Measurements from ENCODE around the gene PRKG2. TPM values are rescaled to one million over a fixed set of nuclear protein-coding genes. Genes with fewer than 3 reads are reported as not detected.
"Not testable (repeated sequence)": the region's sequence is repeated elsewhere in the genome, so short reads cannot be mapped to it uniquely, and the experiment has no call there.

The PRKG2 gene
- total and polyA plus RNA-seq, 12 donors = 0.17 to 0.51 (median 0.20) TPM; not detected in 9

DNA sequence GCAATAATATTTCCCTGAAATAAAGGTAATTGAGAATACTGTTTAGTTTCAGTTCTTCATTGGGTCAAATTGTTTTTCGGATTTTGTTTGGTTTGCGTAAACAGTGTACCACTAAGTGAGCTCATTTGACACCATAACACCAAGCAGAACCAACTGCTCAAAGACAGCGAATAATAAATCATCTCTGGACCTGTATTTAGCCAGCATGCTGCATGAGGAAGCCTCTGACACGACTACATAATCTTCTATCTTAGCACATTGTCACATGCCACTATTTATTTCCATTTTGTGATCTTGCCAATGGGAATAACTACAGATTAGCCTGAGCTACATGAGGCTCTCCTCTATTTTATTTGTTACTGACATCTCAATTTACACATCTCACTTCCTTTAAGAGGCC, 12.1 kb upstream of the PRKG2 start:
- Histone ChIP-seq H3K27ac (no peak overlapping the region), H3K4me1 (no peaks in the 10 kb centered on the region), H3K36me3 (no peaks in the 10 kb centered on the region), H3K27me3 (no peaks in the 10 kb centered on the region), H3K4me3 (no peak overlapping the region), H3K9me3 (peaks cover 0 to 14% (median 0%) of the 10 kb centered on the region in 11 donors)
- TF ChIP-seq, protein P1, sequence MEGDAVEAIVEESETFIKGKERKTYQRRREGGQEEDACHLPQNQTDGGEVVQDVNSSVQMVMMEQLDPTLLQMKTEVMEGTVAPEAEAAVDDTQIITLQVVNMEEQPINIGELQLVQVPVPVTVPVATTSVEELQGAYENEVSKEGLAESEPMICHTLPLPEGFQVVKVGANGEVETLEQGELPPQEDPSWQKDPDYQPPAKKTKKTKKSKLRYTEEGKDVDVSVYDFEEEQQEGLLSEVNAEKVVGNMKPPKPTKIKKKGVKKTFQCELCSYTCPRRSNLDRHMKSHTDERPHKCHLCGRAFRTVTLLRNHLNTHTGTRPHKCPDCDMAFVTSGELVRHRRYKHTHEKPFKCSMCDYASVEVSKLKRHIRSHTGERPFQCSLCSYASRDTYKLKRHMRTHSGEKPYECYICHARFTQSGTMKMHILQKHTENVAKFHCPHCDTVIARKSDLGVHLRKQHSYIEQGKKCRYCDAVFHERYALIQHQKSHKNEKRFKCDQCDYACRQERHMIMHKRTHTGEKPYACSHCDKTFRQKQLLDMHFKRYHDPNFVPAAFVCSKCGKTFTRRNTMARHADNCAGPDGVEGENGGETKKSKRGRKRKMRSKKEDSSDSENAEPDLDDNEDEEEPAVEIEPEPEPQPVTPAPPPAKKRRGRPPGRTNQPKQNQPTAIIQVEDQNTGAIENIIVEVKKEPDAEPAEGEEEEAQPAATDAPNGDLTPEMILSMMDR (IDR thresholded peaks at IDR 0.05) = no peak
- no peak for ATAC-seq
- DNase-seq = no peak
- intact Hi-C loops (cut with DNase I) = no loop called here
- 62 to 75% methylated on average over 4 of the region's 4 CpGs for WGBS, 2 donors

GRCh38 chr4:81225252-81225651, 10.2 kb upstream of the PRKG2 start:
- Histone ChIP-seq H3K27me3 (peaks cover 0 to 3% (median 0%) of the 10 kb centered on the region in 7 donors), H3K4me3 (no peak overlapping the region), H3K36me3 (no peaks in the 10 kb centered on the region), H3K27ac (no peak overlapping the region), H3K9me3 (no peaks in the 10 kb centered on the region), H3K4me1 (no peaks in the 10 kb centered on the region)
- TF ChIP-seq, protein P1 (IDR thresholded peaks at IDR 0.05) = no peak
- ATAC-seq = no peak
- WGBS, 2 donors = 57 to 59% methylated on average over 2 of the region's 2 CpGs
- no peak for DNase-seq
- intact Hi-C loops (cut with DNase I) = no loop called here

GRCh38 chr4:81222082-81222472, 7.1 kb upstream of the PRKG2 start:
- H3K4me3 ChIP-seq; DNase-seq; ATAC-seq; H3K9me3 ChIP-seq; intact Hi-C loops (cut with DNase I); H3K4me1 ChIP-seq; H3K36me3 ChIP-seq; H3K27ac ChIP-seq: not testable (repeated sequence)
- peaks cover 0 to 11% (median 8%) of the 10 kb centered on the region in 7 donors for H3K27me3 ChIP-seq

- intact Hi-C loops (cut with DNase I) = no loop called here
- Histone ChIP-seq H3K27ac (no peak overlapping the region), H3K4me3 (no peak overlapping the region), H3K9me3 (no peaks in the 10 kb centered on the region), H3K27me3 (peaks cover 0 to 12% (median 8%) of the 10 kb centered on the region in 7 donors), H3K4me1 (no peaks in the 10 kb centered on the region), H3K36me3 (no peaks in the 10 kb centered on the region)
- no peak for ATAC-seq
- TF ChIP-seq, protein P1 (IDR thresholded peaks at IDR 0.05) = no peak
- WGBS, 2 donors = 74 to 82% methylated on average over 3 of the region's 3 CpGs
- DNase-seq = no peak
These were observed 6.5 kb upstream of the PRKG2 start for GRCh38 chr4:81221303-81222081.

- WGBS, 2 donors = 94% methylated on average over 1 of the region's 1 CpG
- intact Hi-C loops (cut with DNase I) = no loop called here
- ATAC-seq = no peak
These were observed 5.2 kb upstream of the PRKG2 start for GRCh38 chr4:81220271-81220670.

More at GRCh38 chr4:81220271-81220670, 5.2 kb upstream of the PRKG2 start:
- TF ChIP-seq, protein P1 (IDR thresholded peaks at IDR 0.05) = no peak
- Histone ChIP-seq H3K4me1 (no peaks in the 10 kb centered on the region), H3K36me3 (no peaks in the 10 kb centered on the region), H3K4me3 (no peak overlapping the region), H3K27me3 (peaks cover 0 to 22% (median 15%) of the 10 kb centered on the region in 7 donors), H3K27ac (no peak overlapping the region), H3K9me3 (no peaks in the 10 kb centered on the region)
- DNase-seq = no peak
